Panc1 (cell line): ENCODE data around the gene CD151.

Experiments
- CTCF ChIP-seq: fragments of 450-650 bp; IDR thresholded peaks from 2 replicates; pipeline ENCODE4 v1.5.1; 2017; ENCODE audit warnings: mild to moderate bottlenecking
- POLR2AphosphoS5 ChIP-seq: IDR thresholded peaks from 2 replicates; pipeline ENCODE4 v1.6.1; 2012; ENCODE audit warnings: mild to moderate bottlenecking, low read depth, low read length, moderate library complexity
- TF ChIP-seq, protein P1 (sequence below), 2 experiments: IDR thresholded peaks; 2 replicates each; pipeline ENCODE4 v1.6.1; 2011 to 2012; ENCODE audit warnings: low read depth in 2 of 2, control low read depth in 1 of 2, low read length in 1 of 2, mild to moderate bottlenecking in 1 of 2, moderate library complexity in 1 of 2; ENCODE audit not compliant: insufficient read depth in 1 of 2

DNA sequence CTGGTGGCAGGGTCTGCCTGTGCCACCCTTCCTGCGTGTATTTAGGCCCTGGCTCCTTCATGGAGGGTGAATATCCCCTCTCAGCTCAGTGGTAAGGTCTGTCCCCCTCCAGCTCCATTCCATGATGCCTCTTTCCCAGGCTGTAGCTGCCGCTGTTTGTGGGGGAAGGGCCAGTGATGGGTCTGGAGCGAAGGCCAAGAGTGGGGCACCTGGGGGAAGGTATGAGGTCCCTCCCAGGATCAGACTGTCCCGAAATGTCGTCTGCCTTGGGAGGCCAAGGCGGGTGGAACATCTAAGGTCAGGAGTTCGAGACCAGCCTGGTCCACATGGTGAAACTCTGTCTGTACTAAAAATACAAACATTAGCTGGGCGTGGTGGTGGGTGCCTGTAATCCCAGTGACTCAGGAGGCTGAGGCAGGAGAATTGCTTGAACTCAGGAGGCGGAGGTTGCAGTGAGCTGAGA is 1.1 kb downstream of the CD151 start:
- no peak for TF ChIP-seq CTCF
- TF ChIP-seq POLR2AphosphoS5, result no peak
- TF ChIP-seq, protein P1, sequence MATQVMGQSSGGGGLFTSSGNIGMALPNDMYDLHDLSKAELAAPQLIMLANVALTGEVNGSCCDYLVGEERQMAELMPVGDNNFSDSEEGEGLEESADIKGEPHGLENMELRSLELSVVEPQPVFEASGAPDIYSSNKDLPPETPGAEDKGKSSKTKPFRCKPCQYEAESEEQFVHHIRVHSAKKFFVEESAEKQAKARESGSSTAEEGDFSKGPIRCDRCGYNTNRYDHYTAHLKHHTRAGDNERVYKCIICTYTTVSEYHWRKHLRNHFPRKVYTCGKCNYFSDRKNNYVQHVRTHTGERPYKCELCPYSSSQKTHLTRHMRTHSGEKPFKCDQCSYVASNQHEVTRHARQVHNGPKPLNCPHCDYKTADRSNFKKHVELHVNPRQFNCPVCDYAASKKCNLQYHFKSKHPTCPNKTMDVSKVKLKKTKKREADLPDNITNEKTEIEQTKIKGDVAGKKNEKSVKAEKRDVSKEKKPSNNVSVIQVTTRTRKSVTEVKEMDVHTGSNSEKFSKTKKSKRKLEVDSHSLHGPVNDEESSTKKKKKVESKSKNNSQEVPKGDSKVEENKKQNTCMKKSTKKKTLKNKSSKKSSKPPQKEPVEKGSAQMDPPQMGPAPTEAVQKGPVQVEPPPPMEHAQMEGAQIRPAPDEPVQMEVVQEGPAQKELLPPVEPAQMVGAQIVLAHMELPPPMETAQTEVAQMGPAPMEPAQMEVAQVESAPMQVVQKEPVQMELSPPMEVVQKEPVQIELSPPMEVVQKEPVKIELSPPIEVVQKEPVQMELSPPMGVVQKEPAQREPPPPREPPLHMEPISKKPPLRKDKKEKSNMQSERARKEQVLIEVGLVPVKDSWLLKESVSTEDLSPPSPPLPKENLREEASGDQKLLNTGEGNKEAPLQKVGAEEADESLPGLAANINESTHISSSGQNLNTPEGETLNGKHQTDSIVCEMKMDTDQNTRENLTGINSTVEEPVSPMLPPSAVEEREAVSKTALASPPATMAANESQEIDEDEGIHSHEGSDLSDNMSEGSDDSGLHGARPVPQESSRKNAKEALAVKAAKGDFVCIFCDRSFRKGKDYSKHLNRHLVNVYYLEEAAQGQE (IDR thresholded peaks at IDR 0.05; ENCODE audit: insufficient read depth in 1 of 2, low read depth in 2 of 2, low read length in 1 of 2), result no peak
